NCI-H2227 treated with DMSO at 0.1 percent for 48 hours (cell line): Measurements from ENCODE around the gene LPCAT4.
"Not testable (repeated sequence)": the region's sequence is repeated elsewhere in the genome, so short reads cannot be mapped to it uniquely, and the experiment has no call there.

Experiments
- DNase-seq: peaks from one replicate; lab custom pipeline; 2025; lab: John Stamatoyannopoulos, UW

The LPCAT4 gene

DNA sequence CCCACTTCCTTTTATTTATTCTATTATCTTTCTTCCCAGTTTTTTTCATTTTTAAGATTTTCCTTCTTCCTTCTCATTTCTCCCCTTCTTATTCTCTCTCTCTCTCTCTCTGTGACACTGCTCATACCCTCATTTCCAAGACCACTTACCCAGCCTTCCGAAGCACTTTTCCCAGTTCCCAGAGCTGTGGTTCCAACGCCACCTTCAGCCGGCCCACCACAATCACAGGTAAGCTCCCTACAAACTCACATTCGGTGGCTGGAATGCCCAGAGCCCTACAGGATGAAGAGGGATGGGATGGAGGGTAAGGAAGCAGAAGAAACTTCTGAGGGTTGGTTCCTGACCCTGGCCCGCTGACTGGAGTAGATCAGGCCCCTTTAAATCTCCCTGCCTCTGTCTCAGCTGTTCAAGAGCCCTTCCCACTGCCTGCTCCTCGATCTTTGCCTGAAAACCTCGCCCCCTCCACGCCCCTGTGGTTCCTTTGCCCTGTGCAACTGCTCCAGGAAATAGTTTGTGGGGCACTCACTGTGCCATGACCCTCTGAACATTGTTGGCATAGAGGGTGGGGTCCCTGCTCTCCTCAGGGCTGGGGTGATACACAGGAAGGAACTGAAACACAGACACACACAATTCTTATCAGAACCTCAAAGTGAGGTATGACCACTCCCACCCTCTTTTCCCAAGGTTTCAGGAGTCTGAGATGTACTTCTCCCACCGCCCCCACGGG, 4.8 kb downstream of the LPCAT4 start:
- no peak for DNase-seq

DNA sequence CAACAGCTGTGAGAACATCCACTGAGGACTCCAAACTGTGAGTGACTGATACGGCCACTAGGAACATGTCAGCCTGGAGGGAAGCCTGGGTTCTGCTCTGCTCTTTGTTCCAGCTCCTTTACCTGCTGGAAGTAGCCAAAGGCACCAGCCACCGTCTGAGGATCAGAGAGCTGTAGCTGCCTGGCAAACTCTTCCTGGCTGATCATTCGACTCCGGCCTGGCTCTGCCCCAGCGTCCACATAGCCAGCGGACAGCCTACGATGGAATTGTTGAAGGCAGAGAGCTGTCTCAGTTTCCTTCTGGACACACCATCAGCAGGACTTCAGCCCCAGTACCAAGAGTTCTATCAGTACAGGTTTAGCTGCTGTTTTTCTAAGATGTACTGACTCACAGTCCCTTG, 5.7 kb downstream of the LPCAT4 start:
- no peak for DNase-seq

- no peak for DNase-seq
Observed at GRCh38 chr15:34360298-34360697, 6.7 kb downstream of the LPCAT4 start.

DNA sequence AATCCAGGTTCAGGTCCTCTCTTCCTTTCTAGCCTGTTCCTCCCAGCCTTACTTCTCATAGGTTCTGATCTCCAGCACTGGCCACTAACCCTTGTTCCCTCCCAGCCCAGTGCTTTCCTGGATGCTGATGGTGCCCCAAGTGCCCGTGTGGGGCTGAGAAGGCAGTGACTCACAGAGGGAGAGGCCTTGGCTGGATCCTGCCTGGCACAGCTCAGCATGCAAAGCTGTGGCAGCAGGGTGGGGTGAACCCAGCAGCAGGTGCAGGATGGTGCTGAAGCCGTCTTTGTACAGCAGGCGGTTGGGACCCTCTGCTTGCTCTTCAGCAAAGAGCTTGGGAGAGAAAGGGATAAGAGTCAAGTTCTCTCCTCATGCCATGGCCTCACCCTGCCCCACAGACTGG, 7.6 kb downstream of the LPCAT4 start:
- no peak for DNase-seq

GRCh38 chr15:34358948-34359347, 8.0 kb downstream of the LPCAT4 start:
- no peak for DNase-seq

DNA sequence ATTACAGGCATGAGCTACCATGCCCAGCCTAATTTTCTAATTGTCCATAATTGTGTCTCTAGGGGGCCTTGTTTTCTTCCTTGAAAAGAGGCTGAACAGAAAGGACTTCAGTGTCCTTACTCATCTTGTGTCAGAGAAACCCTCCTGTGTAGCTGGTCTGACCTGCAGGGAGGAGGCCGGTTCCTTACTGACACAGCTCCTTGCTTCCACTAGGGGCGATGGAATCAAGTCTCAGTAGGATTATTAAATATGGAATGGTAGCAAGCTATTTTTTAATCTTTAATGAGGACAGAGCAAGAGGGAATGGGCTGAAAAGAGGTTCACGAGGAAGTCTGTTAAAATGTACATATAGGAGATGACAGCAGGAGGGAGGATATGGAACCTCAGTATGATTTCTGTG, 8.6 kb downstream of the LPCAT4 start:
- no peak for DNase-seq

DNA sequence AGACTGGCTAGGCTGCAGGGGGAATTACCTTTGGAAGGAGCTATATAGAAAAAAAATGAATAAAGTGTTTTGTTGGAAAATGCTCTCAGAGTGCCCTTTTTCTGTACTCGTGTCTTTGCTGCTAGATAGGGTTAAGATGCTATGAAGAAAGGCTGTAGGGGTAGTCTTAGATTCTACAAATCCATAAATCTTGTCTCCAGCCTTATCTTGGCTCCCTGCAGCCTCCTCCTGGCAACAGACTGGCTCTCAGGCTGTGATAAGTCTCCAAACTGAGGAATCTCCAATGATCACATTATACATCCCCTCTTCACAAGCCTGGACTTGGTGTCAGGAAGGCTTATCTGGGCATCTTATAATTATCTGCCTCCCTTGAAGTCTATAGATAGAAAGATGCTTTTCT, 9.3 kb downstream of the LPCAT4 start:
- no peak for DNase-seq

DNA sequence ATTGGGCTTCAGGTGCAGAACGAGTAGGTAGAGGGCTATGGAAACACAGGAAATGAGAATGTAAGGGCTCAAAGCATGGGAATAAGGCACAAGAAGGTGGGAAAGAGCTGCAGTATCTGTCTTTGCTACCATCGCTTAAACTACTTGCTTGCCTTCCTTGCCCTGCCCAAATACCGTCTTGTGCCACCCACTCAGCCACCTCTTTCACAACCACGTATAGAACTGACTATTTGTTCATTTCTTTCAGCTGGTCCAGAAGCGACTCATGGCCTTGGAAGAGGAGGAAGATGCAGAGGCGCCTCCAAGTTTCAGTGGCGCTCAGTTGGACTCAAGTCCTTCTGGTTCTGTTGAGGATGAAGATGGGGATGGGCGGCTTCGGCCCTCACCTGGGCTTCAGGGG, 11.8 kb downstream of the LPCAT4 start:
- DNase-seq = no peak

- no peak for DNase-seq
Observed at GRCh38 chr15:34354286-34354685, 12.7 kb downstream of the LPCAT4 start.

GRCh38 chr15:34353627-34354026, 13.4 kb downstream of the LPCAT4 start:
- DNase-seq = no peak

GRCh38 chr15:34352996-34353395, 14.0 kb downstream of the LPCAT4 start:
- not testable (repeated sequence) for DNase-seq

- DNase-seq = no peak
Observed at GRCh38 chr15:34349769-34350168, 17.2 kb downstream of the LPCAT4 start.

DNA sequence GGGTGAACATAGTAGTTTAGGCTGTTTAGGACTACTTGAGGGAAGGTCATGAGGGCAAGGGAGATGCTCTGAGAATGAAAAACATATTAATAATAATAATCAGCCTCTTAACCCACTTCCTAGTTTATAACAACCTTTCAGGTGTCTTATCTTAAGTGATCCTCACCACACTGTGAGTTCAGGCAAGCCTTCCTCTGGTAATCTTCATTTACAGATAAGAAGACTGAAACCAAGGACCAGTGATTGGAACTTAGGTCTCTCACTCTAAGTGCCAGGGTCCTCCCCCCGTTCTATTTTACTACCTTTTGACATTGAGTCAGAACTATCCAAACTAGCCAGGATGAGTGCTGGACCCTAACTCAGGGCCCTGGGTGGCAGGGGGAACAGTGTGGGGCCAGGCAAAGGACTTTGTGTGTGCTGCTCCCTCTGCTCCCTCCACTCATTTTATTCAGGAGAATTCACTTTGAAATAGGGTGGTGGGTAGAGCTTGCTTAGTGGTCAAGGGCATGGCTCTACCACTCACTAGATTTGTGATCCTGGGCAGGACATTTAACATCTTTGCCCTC, 18.2 kb downstream of the LPCAT4 start:
- no peak for DNase-seq

DNA sequence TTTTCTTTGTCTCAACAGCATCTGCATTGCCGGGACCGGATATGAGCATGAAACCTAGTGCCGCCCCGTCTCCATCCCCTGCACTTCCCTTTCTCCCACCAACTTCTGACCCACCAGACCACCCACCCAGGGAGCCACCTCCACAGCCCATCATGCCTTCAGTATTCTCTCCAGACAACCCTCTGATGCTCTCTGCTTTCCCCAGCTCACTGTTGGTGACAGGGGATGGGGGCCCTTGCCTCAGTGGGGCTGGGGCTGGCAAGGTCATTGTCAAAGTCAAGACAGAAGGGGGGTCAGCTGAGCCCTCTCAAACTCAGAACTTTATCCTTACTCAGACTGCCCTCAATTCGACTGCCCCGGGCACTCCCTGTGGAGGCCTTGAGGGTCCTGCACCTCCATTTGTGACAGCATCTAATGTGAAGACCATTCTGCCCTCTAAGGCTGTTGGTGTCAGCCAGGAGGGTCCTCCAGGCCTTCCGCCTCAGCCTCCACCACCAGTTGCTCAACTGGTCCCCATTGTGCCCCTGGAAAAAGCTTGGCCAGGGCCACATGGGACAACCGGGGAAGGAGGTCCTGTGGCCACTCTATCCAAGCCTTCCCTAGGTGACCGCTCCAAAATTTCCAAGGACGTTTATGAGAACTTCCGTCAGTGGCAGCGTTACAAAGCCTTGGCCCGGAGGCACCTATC, 18.9 kb downstream of the LPCAT4 start:
- DNase-seq = no peak

- peak; percentile 84 for DNase-seq
Observed at GRCh38 chr15:34342737-34343575, 24.0 kb downstream of the LPCAT4 start, which contains the start of the genes NOP10 and NUTM1. Gene NOP10 (minus strand): TSS chr15:34343136. CDS start chr15:34343073, 63 bp downstream. Gene NUTM1 (plus strand): TSS chr15:34343315. CDS start chr15:34343697, 382 bp downstream.

GRCh38 chr15:34342213-34342736, 24.7 kb downstream of the LPCAT4 start:
- peak; percentile 7 for DNase-seq

DNA sequence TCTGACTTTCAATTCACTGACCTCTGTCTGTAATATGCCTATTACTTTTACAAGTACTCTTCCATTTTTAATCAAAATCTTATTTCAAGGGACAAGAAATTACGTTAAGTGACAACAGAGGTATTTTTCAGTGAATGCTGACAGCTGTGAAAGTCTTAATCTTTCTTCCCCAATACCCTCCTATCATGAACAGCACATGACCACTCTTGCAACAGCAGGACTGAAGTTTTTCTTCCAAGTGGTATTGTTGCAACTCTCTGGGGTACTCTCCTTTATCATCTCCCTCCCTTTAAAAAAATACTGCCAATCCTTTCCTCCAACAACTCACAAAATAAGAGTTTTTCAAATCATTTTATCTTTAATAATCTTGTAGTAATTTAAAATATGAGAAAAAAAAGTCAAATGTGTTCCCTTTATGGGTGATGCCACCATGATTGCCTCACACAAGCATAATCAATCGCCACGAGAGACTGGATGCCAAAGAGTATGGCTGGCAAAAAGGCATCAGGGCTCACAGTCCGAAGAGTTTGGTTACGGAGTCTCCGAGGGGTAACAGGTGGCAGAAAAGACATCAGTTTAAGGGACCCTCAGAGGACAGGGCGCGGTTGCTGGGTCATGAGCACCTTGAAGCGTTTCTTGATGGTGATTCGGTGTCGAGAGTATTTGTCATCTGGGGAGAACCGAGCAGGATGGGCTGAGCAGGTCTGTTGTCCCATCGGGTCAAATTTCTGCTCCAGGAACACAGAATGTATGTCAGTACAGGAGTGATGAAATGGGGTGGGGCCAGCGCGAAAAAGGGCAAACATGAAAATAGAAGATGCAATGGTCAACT, 25.4 kb downstream of the LPCAT4 start:
- no peak for DNase-seq

DNA sequence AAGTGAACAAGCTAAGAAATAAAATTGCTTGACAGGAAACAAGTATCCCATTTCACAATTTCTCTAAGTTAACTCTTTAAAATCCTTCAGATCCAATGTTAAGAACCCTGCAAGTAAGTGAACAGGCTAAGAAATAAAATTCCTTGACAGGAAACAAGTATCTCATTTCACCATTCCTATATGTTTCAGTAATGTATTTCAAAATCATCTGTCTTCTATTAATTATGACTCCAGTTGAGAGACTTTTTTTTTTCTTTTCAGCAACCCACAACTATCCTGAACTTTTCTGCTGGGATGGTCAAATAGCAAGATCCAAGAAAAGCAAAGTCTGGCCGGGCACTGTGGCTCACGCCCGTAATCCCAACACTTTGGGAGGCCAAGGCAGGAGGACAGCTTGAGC, 27.1 kb downstream of the LPCAT4 start:
- no peak for DNase-seq

DNA sequence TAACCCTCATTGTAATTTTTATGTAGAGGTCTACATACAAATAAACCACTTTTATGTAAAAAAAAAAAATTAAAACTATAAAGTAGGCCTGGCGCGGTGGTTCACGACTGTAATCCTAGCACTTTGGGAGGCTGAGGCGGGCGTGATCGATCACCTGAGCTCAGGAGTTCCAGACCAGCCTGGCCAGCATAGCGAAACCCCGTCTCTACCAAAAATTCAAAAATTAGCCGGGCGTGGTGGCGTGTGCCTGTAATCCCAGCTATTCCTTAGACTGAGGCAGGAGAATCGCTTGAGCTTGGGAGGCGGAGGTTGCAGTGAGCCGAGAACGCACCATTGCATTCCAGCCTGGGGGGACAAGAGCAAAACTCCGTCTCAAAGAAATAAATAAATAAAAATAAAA, 28.6 kb downstream of the LPCAT4 start:
- DNase-seq = peak; percentile 10

DNA sequence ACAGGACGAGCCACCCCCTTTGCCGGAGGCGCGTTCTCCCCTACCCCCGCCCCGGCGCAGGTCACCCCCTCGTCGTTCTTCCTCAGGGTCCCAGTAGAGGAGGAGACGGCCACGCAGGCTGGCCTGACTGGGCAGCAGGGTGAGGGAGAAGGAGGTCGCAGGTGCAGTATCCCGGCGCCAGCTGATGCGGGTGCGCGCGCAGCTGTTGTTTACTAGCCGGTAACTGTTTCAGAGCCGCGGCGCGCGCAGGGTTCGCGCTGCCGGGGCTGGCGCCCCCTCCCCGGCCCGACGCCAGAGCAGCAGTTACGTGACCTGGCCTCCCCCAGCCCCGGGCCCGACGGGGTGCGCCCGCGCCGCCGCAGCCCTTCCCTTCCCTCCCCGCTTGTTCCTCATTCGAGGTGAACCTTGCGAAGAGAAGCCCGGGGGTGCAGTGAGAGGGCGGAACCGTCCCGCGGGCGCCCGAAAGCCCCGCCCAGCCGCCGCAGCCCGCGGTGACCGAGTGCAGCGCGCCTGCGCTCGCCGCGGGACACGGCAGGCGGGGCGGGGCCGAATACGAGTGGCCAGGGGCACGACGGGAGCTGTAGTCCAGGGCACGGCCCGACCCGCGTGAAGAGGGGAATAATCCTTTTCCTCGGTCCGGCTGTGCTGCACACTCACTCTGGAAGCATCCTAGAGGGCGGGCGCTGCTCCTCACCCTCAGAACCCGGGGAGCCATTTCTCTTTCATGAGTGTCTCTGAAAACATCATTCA, 29.3 kb downstream of the LPCAT4 start, which contains the start of gene SLC12A6:
TSS of gene SLC12A6 (minus strand) at position 225 of the 750 bp plus-strand sequence. CDS start 1,101 bp downstream, outside the sequence.
- DNase-seq = peak; percentile 78
